Measurements from ENCODE around the gene STING1. TPM values are rescaled to one million over a fixed set of nuclear protein-coding genes. Genes with fewer than 3 reads are reported as not detected.
A peak's percentile ranks its signal among the peaks of the same experiment; 100 is the strongest.
"Not testable (repeated sequence)": the region's sequence is repeated elsewhere in the genome, so short reads cannot be mapped to it uniquely, and the experiment has no call there.

STING1 gene
- total RNA-seq, 2 experiments from 2014 or later = 136 to 140 TPM

- no peak overlapping the region for H3K4me3 Mint-ChIP-seq
These were observed 35.4 kb downstream of the STING1 start for GRCh38 chr5:139446956-139447779.

GRCh38 chr5:139445325-139446170 is 37.0 kb downstream of the STING1 start:
- H3K9me3 Mint-ChIP-seq = peaks cover 8% of the 10 kb centered on the region
- CTCF ChIA-PET = interaction anchor here (1.2 to 3.6 kb wide), 3 partner anchors 23 to 69 kb away, joined by 3 to 16 read pairs (median 11); no protein-coding TSS in a partner anchor
- peaks cover 7% of the 10 kb centered on the region for H3K36me3 Mint-ChIP-seq (ENCODE audit: low read depth)
- intact Hi-C loops (cut with micrococcal nuclease) = no loop called here
- no peaks in the 10 kb centered on the region for H3K27me3 Mint-ChIP-seq (ENCODE audit: low read depth)
- no peak overlapping the region for H3K4me3 Mint-ChIP-seq
- peaks cover 63% of the 10 kb centered on the region for H3K4me1 Mint-ChIP-seq (ENCODE audit: low read depth)
- DNase-seq = no peak
- H3K27ac Mint-ChIP-seq = peak overlapping the region; percentile 97

More at GRCh38 chr5:139446956-139447779, 35.4 kb downstream of the STING1 start:
- Mint-ChIP-seq H3K27ac (peak overlapping the region; percentile 97), H3K9me3 (peaks cover 8% of the 10 kb centered on the region), H3K27me3 (ENCODE audit: low read depth) (no peaks in the 10 kb centered on the region), H3K36me3 (ENCODE audit: low read depth) (peaks cover 7% of the 10 kb centered on the region), H3K4me1 (ENCODE audit: low read depth) (peaks cover 63% of the 10 kb centered on the region)
- peak; percentile 68 for DNase-seq
- intact Hi-C loops (cut with micrococcal nuclease) = loop anchor here (1.0 kb wide), 7 partner anchors 8 to 189 kb away; partner anchors contain the start of genes DNAJC18, SPATA24 and STING1
- CTCF ChIA-PET = interaction anchor here (0.7 to 2.1 kb wide), 6 partner anchors 8 to 35 kb away, joined by 3 to 12 read pairs (median 4); partner anchors contain the start of genes DNAJC18 and STING1

DNA sequence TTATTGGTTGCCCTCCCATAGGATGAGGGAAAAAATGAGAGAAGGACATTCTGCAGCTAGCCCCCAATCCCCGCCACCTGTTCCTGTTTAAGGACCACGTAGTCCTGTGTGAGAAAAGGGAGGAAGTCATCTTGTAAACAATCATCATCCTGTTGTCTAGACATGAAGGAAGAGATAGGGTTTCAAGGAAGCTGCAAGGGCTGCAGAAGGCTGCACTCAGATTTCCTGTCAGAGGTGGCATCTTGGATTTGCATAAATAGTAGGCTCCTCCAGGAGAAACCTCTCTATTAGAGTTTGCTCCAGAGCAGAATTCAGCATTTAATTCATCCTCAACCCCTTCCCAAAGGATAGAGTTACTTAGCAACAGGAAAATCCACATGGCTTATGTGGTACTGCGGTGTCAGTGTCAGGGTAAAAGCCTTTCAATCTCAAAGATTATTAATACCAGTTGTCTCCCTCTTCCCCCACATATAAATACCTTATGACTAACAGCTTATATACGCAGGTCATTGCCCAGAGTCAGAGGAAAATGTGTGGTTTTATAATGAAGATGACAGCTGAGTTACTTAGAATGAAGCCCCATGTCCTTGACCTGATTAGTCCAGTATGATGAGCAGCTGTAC is 38.6 kb downstream of the STING1 start:
- Mint-ChIP-seq H3K4me1 (ENCODE audit: low read depth) (peaks cover 69% of the 10 kb centered on the region), H3K27me3 (ENCODE audit: low read depth) (no peaks in the 10 kb centered on the region), H3K36me3 (ENCODE audit: low read depth) (peaks cover 7% of the 10 kb centered on the region), H3K4me3 (no peak overlapping the region), H3K27ac (peak overlapping the region; percentile 80), H3K9me3 (peaks cover 8% of the 10 kb centered on the region)
- intact Hi-C loops (cut with micrococcal nuclease) = no loop called here
- CTCF ChIA-PET = interaction anchor here (2.8 to 3.6 kb wide), 2 partner anchors 21 to 70 kb away, joined by 11 to 16 read pairs; no protein-coding TSS in a partner anchor
- DNase-seq = no peak

GRCh38 chr5:139440416-139440815 is 42.1 kb downstream of the STING1 start:
- intact Hi-C loops (cut with micrococcal nuclease); H3K9me3 Mint-ChIP-seq; H3K27me3 Mint-ChIP-seq (ENCODE audit: low read depth); DNase-seq; H3K4me3 Mint-ChIP-seq; H3K27ac Mint-ChIP-seq; H3K36me3 Mint-ChIP-seq (ENCODE audit: low read depth): not testable (repeated sequence)
- H3K4me1 Mint-ChIP-seq (ENCODE audit: low read depth) = peaks cover 51% of the 10 kb centered on the region
- CTCF ChIA-PET = interaction anchor here (1.0 to 1.4 kb wide), 2 partner anchors 18 to 20 kb away, joined by 3 to 7 read pairs; no protein-coding TSS in a partner anchor

GRCh38 chr5:139439013-139439903 is 43.3 kb downstream of the STING1 start, which contains the start of gene DNAJC18:
Gene DNAJC18 (minus strand): TSS chr5:139439525. CDS start chr5:139439445, 80 bp downstream.
- peaks cover 42% of the 10 kb centered on the region for H3K4me1 Mint-ChIP-seq (ENCODE audit: low read depth)

DNA sequence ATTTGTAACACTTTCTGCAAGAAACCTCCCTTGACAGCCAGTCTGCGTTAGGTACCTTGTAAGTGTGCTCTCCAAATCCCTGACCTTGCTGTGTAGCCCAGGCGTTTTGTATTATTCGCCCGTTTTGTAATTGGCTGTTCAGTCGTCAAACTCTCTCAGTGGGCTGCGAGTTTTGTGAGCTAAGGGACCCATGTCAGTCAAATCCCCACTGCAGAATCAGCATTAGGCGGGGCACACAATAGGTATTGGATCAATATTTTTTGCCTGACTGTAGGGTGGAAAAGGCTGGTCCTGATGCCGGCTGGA is 43.9 kb downstream of the STING1 start:
- no peak for DNase-seq
- intact Hi-C loops (cut with micrococcal nuclease) = loop anchor here (1.0 to 2.0 kb wide), 5 partner anchors 9 to 124 kb away; partner anchors contain the start of genes SPATA24 and STING1
- H3K4me3 Mint-ChIP-seq = peak overlapping the region; percentile 95
- peaks cover 6% of the 10 kb centered on the region for H3K36me3 Mint-ChIP-seq (ENCODE audit: low read depth)
- peak overlapping the region; percentile 51 for H3K27ac Mint-ChIP-seq
- peaks cover 36% of the 10 kb centered on the region for H3K4me1 Mint-ChIP-seq (ENCODE audit: low read depth)
- H3K9me3 Mint-ChIP-seq = no peaks in the 10 kb centered on the region
- H3K27me3 Mint-ChIP-seq (ENCODE audit: low read depth) = no peaks in the 10 kb centered on the region
- CTCF ChIA-PET = interaction anchor here (1.1 to 3.6 kb wide), 7 partner anchors 9 to 79 kb away, joined by 3 to 26 read pairs (median 5); no protein-coding TSS in a partner anchor

More at GRCh38 chr5:139439013-139439903, 43.3 kb downstream of the STING1 start, which contains the start of gene DNAJC18:
- Mint-ChIP-seq H3K4me3 (peak within 1 kb of the TSS; percentile 95), H3K27ac (peak within 1 kb of the TSS; percentile 98), H3K9me3 (no peaks in the 10 kb centered on the region), H3K27me3 (ENCODE audit: low read depth) (no peaks in the 10 kb centered on the region), H3K36me3 (ENCODE audit: low read depth) (peaks cover 6% of the 10 kb centered on the region)
- CTCF ChIA-PET = interaction anchor here (0.8 to 3.6 kb wide), 8 partner anchors 9 to 78 kb away, joined by 3 to 26 read pairs (median 6); no protein-coding TSS in a partner anchor
- DNase-seq = peak; percentile 94
- intact Hi-C loops (cut with micrococcal nuclease) = loop anchor here (1.0 to 2.0 kb wide), 5 partner anchors 8 to 124 kb away; partner anchors contain the start of genes SPATA24 and STING1

- H3K4me1 Mint-ChIP-seq (ENCODE audit: low read depth) = peaks cover 36% of the 10 kb centered on the region
- H3K27me3 Mint-ChIP-seq (ENCODE audit: low read depth) = no peaks in the 10 kb centered on the region
- no peak overlapping the region for H3K4me3 Mint-ChIP-seq
- peaks cover 6% of the 10 kb centered on the region for H3K36me3 Mint-ChIP-seq (ENCODE audit: low read depth)
- CTCF ChIA-PET = interaction anchor here (0.6 to 1.7 kb wide), 4 partner anchors 8 to 46 kb away, joined by 3 to 5 read pairs (median 4); partner anchors contain the start of gene STING1
- H3K9me3 Mint-ChIP-seq = no peaks in the 10 kb centered on the region
- H3K27ac Mint-ChIP-seq = no peak overlapping the region
- intact Hi-C loops (cut with micrococcal nuclease) = no loop called here
- DNase-seq = no peak
These were observed 46.9 kb downstream of the STING1 start for GRCh38 chr5:139435676-139436075.

GRCh38 chr5:139431706-139432105 is 50.9 kb downstream of the STING1 start:
- Mint-ChIP-seq H3K4me1 (ENCODE audit: low read depth) (peaks cover 21% of the 10 kb centered on the region), H3K27me3 (ENCODE audit: low read depth) (no peaks in the 10 kb centered on the region), H3K36me3 (ENCODE audit: low read depth) (peaks cover 7% of the 10 kb centered on the region), H3K27ac (no peak overlapping the region), H3K9me3 (no peaks in the 10 kb centered on the region), H3K4me3 (no peak overlapping the region)
- DNase-seq = no peak
- CTCF ChIA-PET = interaction anchor here (0.6 to 6.1 kb wide), 5 partner anchors 9 to 180 kb away, joined by 3 to 38 read pairs (median 5); no protein-coding TSS in a partner anchor
- intact Hi-C loops (cut with micrococcal nuclease) = no loop called here

GRCh38 chr5:139430015-139430414 is 52.5 kb downstream of the STING1 start:
- H3K4me1 Mint-ChIP-seq (ENCODE audit: low read depth) = peaks cover 21% of the 10 kb centered on the region
- no peaks in the 10 kb centered on the region for H3K27me3 Mint-ChIP-seq (ENCODE audit: low read depth)
- DNase-seq = no peak
- H3K36me3 Mint-ChIP-seq (ENCODE audit: low read depth) = peaks cover 10% of the 10 kb centered on the region
- H3K27ac Mint-ChIP-seq = peak overlapping the region; percentile 77
- H3K9me3 Mint-ChIP-seq = no peaks in the 10 kb centered on the region
- CTCF ChIA-PET = interaction anchor here (0.6 to 6.1 kb wide), 7 partner anchors 10 to 329 kb away, joined by 3 to 38 read pairs (median 5); partner anchors contain the start of genes ECSCR and SPATA24
- H3K4me3 Mint-ChIP-seq = no peak overlapping the region
- intact Hi-C loops (cut with micrococcal nuclease) = loop anchor here (1.0 kb wide), 1 partner anchor 17 kb away; no protein-coding TSS in a partner anchor

DNA sequence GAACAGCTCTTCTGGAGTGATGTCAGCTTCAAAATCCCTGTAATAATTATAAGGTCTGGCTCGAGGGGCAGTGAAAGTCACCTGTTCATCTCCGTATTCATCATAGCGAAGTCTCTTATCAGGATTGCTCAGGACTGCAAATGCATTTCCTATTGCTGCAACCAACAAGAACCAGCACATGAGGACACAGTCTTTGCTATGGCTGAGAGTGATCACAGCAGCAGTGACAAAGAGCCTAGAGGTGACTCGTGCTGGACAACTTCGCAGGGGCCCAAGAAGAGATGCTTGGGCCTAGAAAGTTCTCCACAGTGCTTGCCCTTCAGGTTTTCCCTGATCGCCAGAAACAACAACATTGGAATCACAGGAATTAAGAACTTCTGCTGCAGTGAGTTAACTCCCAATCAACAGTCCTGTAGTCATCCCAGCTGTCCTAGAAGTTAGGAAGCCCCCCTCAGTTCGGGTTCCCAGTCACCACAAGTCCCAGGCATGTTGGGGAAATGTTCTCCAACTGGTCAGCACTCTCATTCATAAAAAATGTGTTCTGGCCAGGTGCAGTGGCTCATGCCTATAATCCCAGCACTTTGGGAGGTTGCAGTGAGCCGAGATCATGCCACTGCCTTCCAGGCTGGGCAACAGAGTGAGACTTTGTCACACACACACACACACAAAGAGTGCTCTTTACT is 56.2 kb downstream of the STING1 start:
- no peak for DNase-seq
- H3K27ac Mint-ChIP-seq = no peak overlapping the region
- intact Hi-C loops (cut with micrococcal nuclease) = no loop called here
- H3K36me3 Mint-ChIP-seq (ENCODE audit: low read depth) = peaks cover 26% of the 10 kb centered on the region
- H3K9me3 Mint-ChIP-seq = no peaks in the 10 kb centered on the region
- no peak overlapping the region for H3K4me3 Mint-ChIP-seq
- H3K27me3 Mint-ChIP-seq (ENCODE audit: low read depth) = no peaks in the 10 kb centered on the region
- H3K4me1 Mint-ChIP-seq (ENCODE audit: low read depth) = peaks cover 22% of the 10 kb centered on the region
- CTCF ChIA-PET = interaction anchor here (0.8 to 9.3 kb wide), 2 partner anchors 10 to 89 kb away, joined by 3 to 326 read pairs; no protein-coding TSS in a partner anchor
